GM06990 (cell line): ENCODE measurements around the gene GADD45B.
A peak's percentile ranks its signal among the peaks of the same experiment; 100 is the strongest.

Experiments used
- DNase-seq: peaks from one replicate; pipeline ENCODE4 v3.0.0-alpha.2; 2011; ENCODE audit not compliant: insufficient read length; ENCODE audit errors: extremely low read depth
- H3K27me3 ChIP-seq: replicated peaks from 2 replicates; pipeline ENCODE4 v1.6.0; 2011; ENCODE audit warnings: low read length; ENCODE audit not compliant: control insufficient read depth, insufficient read depth
- H3K36me3 ChIP-seq: 2 replicates; pipeline ENCODE4 v1.5.1; 2011; ENCODE audit warnings: low read length; ENCODE audit not compliant: control insufficient read depth, insufficient read depth
- H3K4me3 ChIP-seq: replicated peaks from 2 replicates; pipeline ENCODE4 v1.5.1; 2011; ENCODE audit warnings: low read depth, mild to moderate bottlenecking, control low read depth, low read length
- TF ChIP-seq, protein P1 (sequence below): IDR thresholded peaks from 2 replicates; pipeline ENCODE4 v1.5.1; 2011; ENCODE audit warnings: low read length, control low read depth, mild to moderate bottlenecking, inconsistent platforms; ENCODE audit not compliant: insufficient read depth, poor library complexity, severe bottlenecking

Gene GADD45B

DNA sequence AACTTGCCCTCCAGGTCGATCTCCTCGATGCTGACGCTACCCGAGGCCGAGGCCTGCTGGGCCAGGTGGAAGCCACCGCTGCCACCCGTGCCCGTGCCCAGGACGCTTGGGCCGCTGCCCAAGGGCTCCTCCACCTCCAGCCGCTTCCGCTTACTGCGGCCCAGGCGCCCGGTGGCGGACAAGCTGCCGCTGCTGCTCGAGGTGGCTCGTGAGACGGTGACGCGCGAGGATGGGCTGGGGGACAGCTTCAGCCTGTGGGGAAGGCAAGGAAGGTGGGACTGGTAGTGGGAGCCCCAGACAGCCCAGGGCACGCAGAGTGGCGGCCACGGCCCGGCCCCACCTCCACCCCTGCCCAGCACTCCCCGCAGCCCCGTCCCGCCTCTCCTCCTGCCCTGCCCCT is 42.1 kb upstream of the GADD45B start:
- DNase-seq = peak; percentile 17
- Histone ChIP-seq H3K27me3 (no peaks in the 10 kb centered on the region), H3K36me3 (peaks cover 41% of the 10 kb centered on the region), H3K4me3 (no peak overlapping the region)
- TF ChIP-seq, protein P1, sequence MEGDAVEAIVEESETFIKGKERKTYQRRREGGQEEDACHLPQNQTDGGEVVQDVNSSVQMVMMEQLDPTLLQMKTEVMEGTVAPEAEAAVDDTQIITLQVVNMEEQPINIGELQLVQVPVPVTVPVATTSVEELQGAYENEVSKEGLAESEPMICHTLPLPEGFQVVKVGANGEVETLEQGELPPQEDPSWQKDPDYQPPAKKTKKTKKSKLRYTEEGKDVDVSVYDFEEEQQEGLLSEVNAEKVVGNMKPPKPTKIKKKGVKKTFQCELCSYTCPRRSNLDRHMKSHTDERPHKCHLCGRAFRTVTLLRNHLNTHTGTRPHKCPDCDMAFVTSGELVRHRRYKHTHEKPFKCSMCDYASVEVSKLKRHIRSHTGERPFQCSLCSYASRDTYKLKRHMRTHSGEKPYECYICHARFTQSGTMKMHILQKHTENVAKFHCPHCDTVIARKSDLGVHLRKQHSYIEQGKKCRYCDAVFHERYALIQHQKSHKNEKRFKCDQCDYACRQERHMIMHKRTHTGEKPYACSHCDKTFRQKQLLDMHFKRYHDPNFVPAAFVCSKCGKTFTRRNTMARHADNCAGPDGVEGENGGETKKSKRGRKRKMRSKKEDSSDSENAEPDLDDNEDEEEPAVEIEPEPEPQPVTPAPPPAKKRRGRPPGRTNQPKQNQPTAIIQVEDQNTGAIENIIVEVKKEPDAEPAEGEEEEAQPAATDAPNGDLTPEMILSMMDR = no peak

DNA sequence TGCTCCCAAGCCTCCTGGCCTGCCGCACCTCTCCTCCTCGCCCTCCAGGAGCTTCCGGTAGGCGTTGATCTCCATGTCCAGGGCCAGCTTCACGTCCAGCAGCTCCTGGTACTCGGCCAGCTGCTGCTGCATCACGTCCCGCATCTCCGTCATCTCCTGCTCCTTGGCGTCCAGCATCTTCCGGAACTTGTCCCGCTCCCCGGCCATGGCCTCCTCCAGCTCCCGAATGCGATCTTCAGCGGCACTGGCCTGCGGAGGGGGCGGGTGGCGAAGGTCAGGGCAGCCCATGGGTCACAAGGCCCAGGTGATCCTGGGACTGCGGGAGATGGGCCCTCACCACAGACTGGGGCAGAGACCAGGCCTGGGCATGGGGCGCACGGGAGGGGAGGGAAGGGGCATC is 41.7 kb upstream of the GADD45B start:
- DNase-seq = no peak
- Histone ChIP-seq H3K27me3 (no peaks in the 10 kb centered on the region), H3K36me3 (peaks cover 43% of the 10 kb centered on the region), H3K4me3 (no peak overlapping the region)
- TF ChIP-seq, protein P1 = no peak

DNA sequence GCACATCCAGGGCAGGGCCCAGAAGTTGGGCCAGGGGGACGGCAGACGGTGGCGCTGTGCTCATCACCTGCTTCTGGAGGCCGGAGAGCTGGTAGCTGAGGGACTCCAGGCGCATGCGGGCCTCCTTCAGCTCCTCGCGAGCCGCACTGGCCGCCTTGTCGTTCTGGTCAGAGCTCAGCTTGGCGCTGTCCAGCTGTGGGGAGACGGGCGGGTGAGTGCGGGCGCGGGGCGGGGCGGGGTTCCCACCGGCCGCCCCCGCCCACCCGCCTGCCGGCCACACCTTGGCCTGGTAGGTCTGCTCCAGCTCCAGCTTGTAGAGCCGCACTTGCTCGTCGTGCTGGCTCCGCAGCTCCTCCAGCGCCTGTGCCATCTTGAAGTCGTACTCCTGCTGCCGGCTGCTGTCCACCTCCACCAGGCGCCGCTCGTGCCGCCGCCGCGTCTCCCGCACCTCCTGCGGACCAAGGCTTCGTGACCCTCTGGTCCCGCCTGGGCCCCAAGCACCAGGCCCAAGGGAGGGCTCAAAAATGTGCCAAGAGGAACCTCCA is 41.1 kb upstream of the GADD45B start:
- Histone ChIP-seq H3K27me3 (no peaks in the 10 kb centered on the region), H3K4me3 (no peak overlapping the region), H3K36me3 (peaks cover 42% of the 10 kb centered on the region)
- DNase-seq = no peak
- TF ChIP-seq, protein P1 = no peak

DNA sequence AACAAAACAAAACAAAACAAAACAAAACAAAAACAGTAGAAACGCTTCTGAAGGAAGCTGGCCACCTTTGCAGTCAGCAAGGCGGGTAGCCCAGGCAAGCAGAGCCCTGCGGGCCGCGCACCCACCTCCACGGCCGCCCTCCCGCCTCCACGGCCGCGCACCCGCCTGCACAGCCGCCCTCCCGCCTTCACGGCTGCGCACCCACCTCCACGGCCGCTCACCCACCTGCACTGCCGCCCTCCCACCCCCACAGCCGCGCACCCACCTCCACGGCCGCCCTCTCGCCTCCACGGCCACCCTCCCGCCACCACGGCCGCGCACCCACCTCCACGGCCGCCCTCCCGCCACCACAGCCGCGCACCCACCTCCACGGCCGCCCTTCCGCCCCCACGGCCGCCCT is 39.5 kb upstream of the GADD45B start:
- TF ChIP-seq, protein P1 = no peak
- Histone ChIP-seq H3K36me3 (peaks cover 35% of the 10 kb centered on the region), H3K27me3 (no peaks in the 10 kb centered on the region), H3K4me3 (no peak overlapping the region)
- DNase-seq = no peak

DNA sequence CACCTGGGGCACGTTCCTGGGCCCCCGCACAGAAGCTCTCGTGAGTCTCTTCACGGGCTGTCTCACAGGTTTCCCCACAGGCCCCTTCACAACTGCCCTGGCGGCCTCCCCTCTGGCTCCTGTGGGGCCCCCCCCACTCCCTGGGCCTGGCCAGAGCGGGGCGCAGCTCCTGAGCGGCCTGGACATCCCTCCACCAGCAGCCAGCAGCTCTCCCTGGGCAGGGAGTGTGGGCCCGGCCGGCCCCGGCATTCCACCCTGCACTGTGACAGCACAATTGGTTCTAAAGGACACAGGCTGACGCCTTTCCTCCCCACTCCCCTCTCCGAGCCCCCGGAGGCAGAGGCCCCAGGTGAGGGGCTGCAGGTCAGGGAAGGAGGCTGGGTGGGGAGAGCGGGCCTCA is 39.0 kb upstream of the GADD45B start:
- H3K27me3 ChIP-seq = no peaks in the 10 kb centered on the region
- DNase-seq = no peak
- H3K4me3 ChIP-seq = no peak overlapping the region
- TF ChIP-seq, protein P1 = no peak
- H3K36me3 ChIP-seq = peaks cover 38% of the 10 kb centered on the region

DNA sequence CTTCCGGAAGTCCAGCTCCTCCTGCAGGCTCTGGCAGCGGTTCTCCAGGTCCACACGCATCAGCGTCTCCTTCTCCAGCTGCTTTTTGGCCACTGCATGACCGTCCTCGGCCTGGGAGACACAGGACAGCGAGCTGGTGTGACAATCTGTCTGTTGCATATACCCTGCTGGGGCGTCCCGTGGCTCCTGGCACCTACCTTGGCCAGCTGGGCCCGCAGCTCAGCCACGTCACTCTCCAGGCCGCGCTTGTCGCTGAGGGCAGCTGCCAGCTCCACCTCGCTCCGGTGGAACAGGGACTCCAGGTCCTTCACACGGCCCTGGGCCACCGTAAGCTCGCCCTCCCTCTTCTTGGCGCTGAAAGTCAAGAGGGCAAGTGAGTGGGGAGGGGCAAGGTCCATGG is 37.7 kb upstream of the GADD45B start:
- TF ChIP-seq, protein P1 = no peak
- Histone ChIP-seq H3K27me3 (no peaks in the 10 kb centered on the region), H3K36me3 (peaks cover 40% of the 10 kb centered on the region), H3K4me3 (no peak overlapping the region)
- DNase-seq = peak; percentile 12
